HepG2 (cell line): ENCODE measurements around the gene CPLX3. TPM values are rescaled to one million over a fixed set of nuclear protein-coding genes. Genes with fewer than 3 reads are reported as not detected.

Source experiments
- ARNT ChIP-seq: fragments of 450-650 bp; IDR thresholded peaks from 2 replicates; pipeline ENCODE4 v1.6.1; 2017
- CEBPB ChIP-seq: IDR thresholded peaks from 2 replicates; pipeline ENCODE4 v1.6.1; 2011; ENCODE audit warnings: low read depth, low read length, improper control_type of control experiment, borderline replicate concordance
- HCFC1 ChIP-seq: fragments of 150-350 bp; IDR thresholded peaks from 2 replicates; pipeline ENCODE4 v1.6.1; 2014; ENCODE audit warnings: low read depth, low read length
- IRF9 ChIP-seq: sonication (generic); formaldehyde crosslinking; IDR thresholded peaks from 2 replicates; pipeline ENCODE4 v1.8.0; 2022; ENCODE audit warnings: missing genetic modification reagents, mild to moderate bottlenecking, borderline replicate concordance
- NKX3-1 ChIP-seq: sonication (generic); formaldehyde crosslinking; IDR thresholded peaks from 2 replicates; pipeline ENCODE4 v1.5.0; 2020; ENCODE audit warnings: missing genetic modification reagents
- PHB2 ChIP-seq: fragments of 450-650 bp; IDR thresholded peaks from 2 replicates; pipeline ENCODE4 v1.6.1; 2018; ENCODE audit not compliant: partially characterized antibody
- RERE ChIP-seq: IDR thresholded peaks from 2 replicates; pipeline ENCODE4 v1.6.1; 2016; ENCODE audit warnings: low read depth, missing genetic modification reagents, missing compliant biosample characterization
- SIX4 ChIP-seq: sonication (generic); formaldehyde crosslinking; IDR thresholded peaks from 2 replicates; pipeline ENCODE4 v1.4.0; 2020; ENCODE audit warnings: missing genetic modification reagents
- ZBTB14 ChIP-seq: sonication (generic); formaldehyde crosslinking; IDR thresholded peaks from 2 replicates; pipeline ENCODE4 v1.4.0; 2020; ENCODE audit warnings: missing genetic modification reagents
- ZBTB26 ChIP-seq: IDR thresholded peaks from 2 replicates; pipeline ENCODE4 v1.6.1; 2016; ENCODE audit warnings: missing compliant biosample characterization, missing genetic modification reagents, borderline replicate concordance
- ZKSCAN5 ChIP-seq: sonication (generic); formaldehyde crosslinking; IDR thresholded peaks from 2 replicates; pipeline ENCODE4 v1.5.1; 2020; ENCODE audit warnings: mild to moderate bottlenecking, missing genetic modification reagents
- ZNF251 ChIP-seq: sonication (generic); formaldehyde crosslinking; IDR thresholded peaks from 2 replicates; pipeline ENCODE4 v1.9.0; 2021; ENCODE audit warnings: mild to moderate bottlenecking, missing genetic modification reagents
- ZNF3 ChIP-seq: IDR thresholded peaks from 2 replicates; pipeline ENCODE4 v1.7.0; 2017; ENCODE audit warnings: inconsistent platforms
- ZNF383 ChIP-seq: sonication (generic); formaldehyde crosslinking; IDR thresholded peaks from 2 replicates; pipeline ENCODE4 v1.4.0; 2020; ENCODE audit warnings: missing genetic modification reagents, mild to moderate bottlenecking, borderline replicate concordance
- ZNF747 ChIP-seq: sonication (generic); formaldehyde crosslinking; IDR thresholded peaks from 2 replicates; pipeline ENCODE4 v1.8.1; 2023; ENCODE audit warnings: missing genetic modification reagents, mild to moderate bottlenecking, borderline replicate concordance
- ZNF749 ChIP-seq: sonication (generic); formaldehyde crosslinking; IDR thresholded peaks from 2 replicates; pipeline ENCODE4 v1.8.0; 2022; ENCODE audit warnings: mild to moderate bottlenecking, missing genetic modification reagents, moderate library complexity, borderline replicate concordance
- polyA plus RNA-seq, 8 experiments: library from polyadenylated mRNA; depleted of rRNA in 3 of 8; stranded (reverse) in 7 of 8; unstranded in 1 of 8; fragments of >200 nt; fragmentation: Illumina TruSeq in 4 of 8; extraction: Trizol in 4 of 8; gene quantifications; 2 replicates each; pipeline versions ENCODE4 v1.2.1 to v1.2.3, GENCODE V29; 2011 to 2016; ENCODE audit warnings: low read depth in 4 of 8, missing spikeins in 1 of 8, mixed read lengths in 1 of 8; ENCODE audit not compliant: insufficient read depth in 1 of 8
- total RNA-seq, 5 experiments: library from RNA; depleted of rRNA; stranded (reverse); fragments of >200 nt; fragmentation: Illumina TruSeq; extraction: Trizol; gene quantifications; 2 replicates each; pipeline ENCODE4 v1.2.3, GENCODE V29; 2016; ENCODE audit warnings: low read depth in 1 of 5

The CPLX3 gene
- total and polyA plus RNA-seq, 2 of the 13 experiments (the other 11 are each of a cell fraction or from before 2014, with no cell fraction given), result not detected

- TF ChIP-seq RERE (CRISPR knock-in tag), result no peak
- TF ChIP-seq ZNF749 (CRISPR knock-in tag), result no peak
- TF ChIP-seq ZKSCAN5, result no peak
- TF ChIP-seq NKX3-1 (CRISPR knock-in tag), result 0 out of 2 replicates have a peak, but pooled peaks have one; percentile 32
- TF ChIP-seq ZNF3 (CRISPR knock-in tag), result no peak
- no peak for TF ChIP-seq ZNF251 (CRISPR knock-in tag)
- peak; percentile 73 for TF ChIP-seq ZBTB14 (CRISPR knock-in tag)
- TF ChIP-seq SIX4 (CRISPR knock-in tag), result no peak
- no peak for TF ChIP-seq ZNF747 (CRISPR knock-in tag)
- no peak for TF ChIP-seq PHB2
- no peak for TF ChIP-seq ARNT
- TF ChIP-seq ZNF383 (CRISPR knock-in tag), result no peak
- no peak for TF ChIP-seq IRF9
- TF ChIP-seq CEBPB, result no peak
- no peak for TF ChIP-seq ZBTB26 (CRISPR knock-in tag)
- no peak for TF ChIP-seq HCFC1
Observed at GRCh38 chr15:74826364-74826819, at the start of gene CPLX3 (continued).
